Stomach (tissue), 9 donors: Measurements from ENCODE around the gene STXBP3. TPM values are rescaled to one million over a fixed set of nuclear protein-coding genes. Genes with fewer than 3 reads are reported as not detected.

Experiments used
- DNase-seq, 2 donors: peaks; one replicate each; pipeline versions ENCODE4 v3.0.0 to v3.0.0-alpha.2; 2013 to 2019
- H3K27ac ChIP-seq, 5 donors: fragments of 200-600 bp in 4 of 5; sonication (generic) in 4 of 5; one replicate each; pipeline ENCODE4 v1.5.1; 2013 to 2019; ENCODE audit warnings: mild to moderate bottlenecking in 1 of 5, moderate library complexity in 1 of 5
- H3K27me3 ChIP-seq, 3 donors: fragments of 200-600 bp; sonication (generic); one replicate each; pipeline ENCODE4 v1.5.1; 2017 to 2019; ENCODE audit warnings: mixed run types in 1 of 3
- H3K36me3 ChIP-seq, 4 donors: fragments of 200-600 bp; sonication (generic); 1 replicate in 3 of 4; 2 replicates in 1 of 4; pipeline ENCODE4 v1.5.1; 2016 to 2019
- H3K4me1 ChIP-seq, 4 donors: fragments of 200-600 bp; sonication (generic); one replicate each; pipeline ENCODE4 v1.5.1; 2016 to 2019
- H3K4me3 ChIP-seq, 4 donors: fragments of 200-600 bp; sonication (generic) in 3 of 4; one replicate each; pipeline ENCODE4 v1.5.1; 2016 to 2019; ENCODE audit warnings: mild to moderate bottlenecking in 1 of 4
- H3K9me3 ChIP-seq, 4 donors: fragments of 200-600 bp; sonication (generic); one replicate each; pipeline ENCODE4 v1.5.1; 2016 to 2019
- EP300 ChIP-seq: sonication (generic); formaldehyde crosslinking; IDR thresholded peaks from one replicate; pipeline ENCODE4 v1.6.1; 2017; ENCODE audit warnings: antibody characterized with exemption
- POLR2A ChIP-seq, 4 donors: fragments of 450-650 bp; IDR thresholded peaks; one replicate each; pipeline ENCODE4 v1.6.1; 2016; ENCODE audit warnings: antibody characterized with exemption in 4 of 4, control low read depth in 2 of 4, mild to moderate bottlenecking in 1 of 4, moderate library complexity in 1 of 4
- POLR2AphosphoS5 ChIP-seq, 3 donors: sonication (generic); formaldehyde crosslinking; IDR thresholded peaks; one replicate each; pipeline ENCODE4 v1.6.1; 2016; ENCODE audit warnings: antibody characterized with exemption in 3 of 3
- WGBS, 5 donors: extraction: QIAGEN DNeasy Blood & Tissue Kit in 3 of 5; methylation state at CpG; one replicate each; pipeline versions ENCODE4 v1.1.5 to v1.1.7; 2013 to 2018; 5-methylcytosine and 5-hydroxymethylcytosine counted together
- intact Hi-C: fragments of 100-400 bp; cut with DNase I; formaldehyde crosslinking; loops from one replicate; pipeline ENCODE4 v1.15.1; 2023; ENCODE audit warnings: low total_unique reads
- polyA plus RNA-seq, 3 donors: library from polyadenylated mRNA; stranded (reverse); fragments of 200-250 nt; gene quantifications; one replicate each; pipeline ENCODE4 v1.2.3, GENCODE V29; 2013
- total RNA-seq, 5 donors: library from RNA; depleted of rRNA; stranded (reverse); fragments of >200 nt; gene quantifications; one replicate each; pipeline versions ENCODE4 v1.1.0 to v1.2.3, GENCODE V29; 2014 to 2016
- TF ChIP-seq, protein P1 (sequence below), 7 experiments: fragments of 450-650 bp in 4 of 7; fragments of 200-600 bp in 3 of 7; sonication (generic) in 3 of 7; IDR thresholded peaks; one replicate each; pipeline ENCODE4 v1.5.1; 2016 to 2019; ENCODE audit warnings: antibody characterized with exemption in 7 of 7, control low read depth in 2 of 7, mild to moderate bottlenecking in 1 of 7
- donor health status: healthy with polysubstance abuse.
- donor health status: Bipolar disorder and iron deficiency.
- donor health status: healthy.

Gene STXBP3
- total and polyA plus RNA-seq, 8 donors: 11.7 to 170 (median 30.8) TPM

- H3K4me3 ChIP-seq: no peak within 1 kb of the TSS
- intact Hi-C loops: no loop called here
- peaks cover 0 to 8% (median 0%) of the 10 kb centered on the region in 3 donors for H3K27me3 ChIP-seq
- no peak for TF ChIP-seq POLR2A (IDR thresholded peaks at IDR 0.05)
- TF ChIP-seq EP300: no peak
- no peak for TF ChIP-seq POLR2AphosphoS5 (IDR thresholded peaks at IDR 0.05)
- TF ChIP-seq, protein P1, sequence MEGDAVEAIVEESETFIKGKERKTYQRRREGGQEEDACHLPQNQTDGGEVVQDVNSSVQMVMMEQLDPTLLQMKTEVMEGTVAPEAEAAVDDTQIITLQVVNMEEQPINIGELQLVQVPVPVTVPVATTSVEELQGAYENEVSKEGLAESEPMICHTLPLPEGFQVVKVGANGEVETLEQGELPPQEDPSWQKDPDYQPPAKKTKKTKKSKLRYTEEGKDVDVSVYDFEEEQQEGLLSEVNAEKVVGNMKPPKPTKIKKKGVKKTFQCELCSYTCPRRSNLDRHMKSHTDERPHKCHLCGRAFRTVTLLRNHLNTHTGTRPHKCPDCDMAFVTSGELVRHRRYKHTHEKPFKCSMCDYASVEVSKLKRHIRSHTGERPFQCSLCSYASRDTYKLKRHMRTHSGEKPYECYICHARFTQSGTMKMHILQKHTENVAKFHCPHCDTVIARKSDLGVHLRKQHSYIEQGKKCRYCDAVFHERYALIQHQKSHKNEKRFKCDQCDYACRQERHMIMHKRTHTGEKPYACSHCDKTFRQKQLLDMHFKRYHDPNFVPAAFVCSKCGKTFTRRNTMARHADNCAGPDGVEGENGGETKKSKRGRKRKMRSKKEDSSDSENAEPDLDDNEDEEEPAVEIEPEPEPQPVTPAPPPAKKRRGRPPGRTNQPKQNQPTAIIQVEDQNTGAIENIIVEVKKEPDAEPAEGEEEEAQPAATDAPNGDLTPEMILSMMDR (IDR thresholded peaks at IDR 0.05): no peak
- H3K4me1 ChIP-seq: no peaks in the 10 kb centered on the region
- H3K27ac ChIP-seq: no peak within 1 kb of the TSS
- DNase-seq: no peak
- no peaks in the 10 kb centered on the region for H3K9me3 ChIP-seq
- 44 to 49% (median 44%) methylated on average over 9 of the region's 9 CpGs for WGBS, 5 donors
- H3K36me3 ChIP-seq: no peaks in the 10 kb centered on the region
These were observed 33.8 kb upstream of the STXBP3 start, which contains the start of gene FNDC7 for GRCh38 chr1:108712606-108713150. Gene FNDC7, plus strand, starts transcription at chr1:108712908. Its CDS starts 26 bp downstream, at chr1:108712934.

DNA sequence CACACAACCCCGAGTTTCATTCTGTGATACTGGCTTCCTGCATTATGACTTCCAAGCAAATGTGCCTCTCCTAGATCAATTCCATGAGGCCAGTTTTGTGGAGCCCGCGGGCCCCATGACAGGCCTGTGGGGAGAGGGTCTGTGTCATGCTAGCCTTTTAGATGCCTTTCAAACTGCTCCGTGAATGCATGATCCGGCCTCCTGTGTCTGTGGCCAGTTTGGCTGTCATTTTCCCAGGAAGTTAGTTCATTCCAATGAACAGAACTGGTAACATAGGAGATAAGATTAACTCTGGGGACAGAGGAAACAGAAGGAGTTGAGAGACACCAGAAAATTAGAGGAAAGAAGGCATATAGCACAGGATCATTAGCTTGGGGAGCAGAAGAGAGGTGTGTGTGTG is 30.5 kb upstream of the STXBP3 start:
- Histone ChIP-seq H3K27me3 (peaks cover 0 to 4% (median 0%) of the 10 kb centered on the region in 3 donors), H3K4me1 (no peaks in the 10 kb centered on the region), H3K4me3 (no peak overlapping the region), H3K9me3 (no peaks in the 10 kb centered on the region), H3K27ac (no peak overlapping the region), H3K36me3 (no peaks in the 10 kb centered on the region)
- no peak for DNase-seq
- intact Hi-C loops: no loop called here
- WGBS, 5 donors: 56 to 77% (median 74%) methylated on average over 5 of the region's 5 CpGs
- TF ChIP-seq, protein P1 (IDR thresholded peaks at IDR 0.05): no peak
- TF ChIP-seq EP300: no peak
- TF ChIP-seq POLR2A (IDR thresholded peaks at IDR 0.05): no peak
- TF ChIP-seq POLR2AphosphoS5 (IDR thresholded peaks at IDR 0.05): no peak

GRCh38 chr1:108716437-108717230 is 29.8 kb upstream of the STXBP3 start:
- DNase-seq: no peak
- WGBS, 5 donors: 43 to 71% (median 51%) methylated on average over 2 of the region's 2 CpGs
- no peaks in the 10 kb centered on the region for H3K4me1 ChIP-seq
- TF ChIP-seq POLR2AphosphoS5 (IDR thresholded peaks at IDR 0.05) (no peak), EP300 (no peak), POLR2A (IDR thresholded peaks at IDR 0.05) (no peak)
- TF ChIP-seq, protein P1 (IDR thresholded peaks at IDR 0.05): no peak
- H3K36me3 ChIP-seq: no peaks in the 10 kb centered on the region
- intact Hi-C loops: no loop called here
- H3K9me3 ChIP-seq: no peaks in the 10 kb centered on the region
- H3K4me3 ChIP-seq: no peak overlapping the region
- H3K27me3 ChIP-seq: peaks cover 0 to 4% (median 0%) of the 10 kb centered on the region in 3 donors
- no peak overlapping the region for H3K27ac ChIP-seq

GRCh38 chr1:108717774-108718316 is 28.6 kb upstream of the STXBP3 start:
- no peak overlapping the region for H3K4me3 ChIP-seq
- DNase-seq: no peak
- H3K27me3 ChIP-seq: peaks cover 0 to under 1% (median 0%) of the 10 kb centered on the region in 3 donors
- TF ChIP-seq POLR2A (IDR thresholded peaks at IDR 0.05): no peak
- TF ChIP-seq POLR2AphosphoS5 (IDR thresholded peaks at IDR 0.05): no peak
- TF ChIP-seq, protein P1 (IDR thresholded peaks at IDR 0.05): no peak
- no peak for TF ChIP-seq EP300
- H3K27ac ChIP-seq: no peak overlapping the region
- intact Hi-C loops: no loop called here
- H3K36me3 ChIP-seq: no peaks in the 10 kb centered on the region
- H3K9me3 ChIP-seq: no peaks in the 10 kb centered on the region
- 86 to 99% (median 93%) methylated on average over 8 to 9 of the region's 9 CpGs for WGBS, 5 donors
- H3K4me1 ChIP-seq: no peaks in the 10 kb centered on the region
